Cortex of kidney (tissue), 1 donor: Measurements from ENCODE around the gene DNAJC7.
"Not testable (repeated sequence)": the region's sequence is repeated elsewhere in the genome, so short reads cannot be mapped to it uniquely, and the experiment has no call there.

Experiments used
- DNase-seq: peaks from one replicate; lab custom pipeline; 2025; lab: John Stamatoyannopoulos, UW

The DNAJC7 gene

DNA sequence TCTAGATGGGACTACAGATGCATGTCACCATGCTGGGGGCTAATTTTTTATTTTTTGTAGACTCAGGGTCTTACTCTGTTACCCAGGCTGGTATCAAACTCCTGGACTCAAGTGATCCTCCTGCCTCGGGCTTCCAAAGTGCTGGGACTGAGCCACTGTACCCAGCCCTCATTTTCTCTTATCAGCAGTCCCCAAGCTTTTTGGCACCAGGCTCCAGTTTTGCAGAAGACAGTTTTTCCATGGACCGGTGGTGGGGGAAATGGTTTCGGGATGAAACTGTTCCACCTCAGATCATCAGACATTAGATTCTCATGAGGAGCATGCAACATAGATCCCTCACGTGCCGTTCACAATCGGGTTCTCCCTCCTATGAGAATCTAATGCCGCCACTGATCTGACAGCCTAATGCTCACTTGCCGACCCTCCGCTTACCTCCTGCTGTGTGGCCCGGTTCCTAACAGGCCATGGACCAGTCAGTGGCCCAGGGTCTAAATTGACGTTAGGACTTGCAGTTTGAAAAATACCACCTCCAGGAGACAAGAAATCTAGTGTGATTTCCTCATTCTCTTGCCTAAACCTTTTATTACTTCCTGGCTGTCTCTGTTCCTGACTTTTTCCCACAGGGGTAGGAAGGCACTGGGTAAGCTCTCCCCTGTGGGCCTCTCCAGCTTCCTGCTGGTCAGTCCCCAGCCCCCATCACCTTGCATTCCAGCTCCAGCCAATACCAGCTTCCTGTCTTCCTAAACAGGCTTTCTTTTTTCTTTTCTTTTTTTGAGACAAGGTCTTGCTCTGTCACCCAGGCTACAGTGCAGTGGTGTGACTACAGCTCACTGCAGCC lies 60.0 kb downstream of the DNAJC7 start:
- DNase-seq: no peak

DNA sequence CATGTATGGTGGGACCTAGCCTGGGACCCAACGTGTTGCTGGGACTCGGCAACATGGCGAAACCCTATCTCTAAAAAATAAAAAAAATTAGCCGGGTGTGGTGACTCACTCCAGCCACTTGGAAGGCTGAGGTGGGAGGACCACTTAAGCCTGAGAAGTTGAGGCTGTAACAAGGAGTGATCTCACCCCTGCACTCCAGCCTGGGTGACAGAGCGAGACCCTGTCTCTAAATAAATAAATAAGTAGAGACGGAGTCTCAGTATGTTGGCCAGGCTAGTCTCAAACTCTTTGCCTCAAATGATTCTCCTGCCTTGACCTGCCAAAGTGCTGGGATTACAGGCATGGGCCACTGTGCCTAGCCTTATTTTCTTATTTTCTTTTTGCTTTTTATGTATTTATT lies 60.7 kb downstream of the DNAJC7 start:
- DNase-seq: no peak

DNA sequence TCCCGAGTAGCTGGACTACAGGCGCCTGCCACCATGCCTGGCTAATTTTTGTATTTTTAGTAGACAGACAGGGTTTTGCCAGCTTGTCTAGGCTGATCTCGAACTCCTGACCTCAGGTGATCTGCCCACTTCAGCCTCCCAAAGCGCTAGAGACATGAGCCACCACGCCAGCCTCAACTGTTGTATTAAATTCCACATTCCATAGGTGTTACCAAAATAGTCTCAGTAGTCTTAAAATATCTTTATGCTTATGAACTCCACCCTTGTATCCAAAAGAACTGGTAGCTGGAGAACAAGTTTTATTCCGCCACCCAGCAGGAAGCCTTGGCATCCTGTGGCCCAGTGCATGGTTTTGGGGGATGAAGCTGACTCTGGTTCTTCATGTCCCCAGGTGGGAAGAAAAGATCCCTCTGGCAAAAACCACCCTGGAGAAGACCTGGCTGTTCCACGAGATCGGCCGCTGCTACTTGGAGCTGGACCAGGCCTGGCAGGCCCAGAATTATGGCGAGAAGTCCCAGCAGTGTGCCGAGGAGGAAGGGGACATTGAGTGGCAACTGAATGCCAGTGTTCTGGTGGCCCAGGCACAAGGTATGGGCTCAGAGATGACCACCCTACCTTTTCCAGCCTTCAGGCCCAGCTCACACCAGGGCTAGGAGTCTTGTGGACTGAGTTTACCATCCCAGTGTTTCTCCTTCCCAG lies 68.3 kb downstream of the DNAJC7 start:
- no peak for DNase-seq

DNA sequence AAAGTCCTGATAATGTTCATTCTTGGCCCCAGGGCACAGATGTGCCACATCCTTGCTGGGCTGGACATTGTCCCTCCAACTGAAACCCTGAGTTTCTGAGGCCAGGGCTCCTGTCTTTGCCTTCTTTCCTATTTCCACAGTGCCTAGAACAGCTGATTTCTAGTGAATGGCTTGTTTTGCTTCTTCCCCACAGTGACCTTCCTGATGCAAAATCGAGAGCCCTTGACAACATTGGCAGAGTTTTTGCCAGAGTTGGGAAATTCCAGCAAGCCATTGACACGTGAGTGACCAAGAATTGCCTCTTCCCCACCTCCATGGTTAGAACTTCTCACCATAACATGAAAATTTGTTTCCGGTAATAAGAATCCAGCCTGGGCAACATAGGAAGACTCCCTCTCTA lies 72.3 kb downstream of the DNAJC7 start:
- no peak for DNase-seq

DNA sequence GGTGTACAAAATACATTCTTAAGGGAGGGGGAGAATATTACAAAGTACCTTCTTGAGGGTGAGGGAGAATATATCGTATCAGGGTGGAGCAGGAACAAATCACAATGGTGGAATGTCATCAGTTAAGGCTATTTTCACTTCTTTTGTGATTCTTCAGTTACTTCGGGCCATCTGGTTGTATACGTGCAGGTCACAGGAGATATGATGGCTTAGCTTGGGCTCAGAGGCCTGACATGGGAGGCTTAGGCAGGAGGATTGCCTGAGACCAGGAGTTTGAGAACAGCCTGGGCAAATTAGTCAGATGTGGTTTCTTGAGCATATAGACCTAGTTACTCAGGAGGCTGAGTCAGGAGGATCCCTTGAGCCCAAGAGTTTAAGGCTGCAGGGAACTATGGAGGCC lies 73.7 kb downstream of the DNAJC7 start:
- DNase-seq: no peak

DNA sequence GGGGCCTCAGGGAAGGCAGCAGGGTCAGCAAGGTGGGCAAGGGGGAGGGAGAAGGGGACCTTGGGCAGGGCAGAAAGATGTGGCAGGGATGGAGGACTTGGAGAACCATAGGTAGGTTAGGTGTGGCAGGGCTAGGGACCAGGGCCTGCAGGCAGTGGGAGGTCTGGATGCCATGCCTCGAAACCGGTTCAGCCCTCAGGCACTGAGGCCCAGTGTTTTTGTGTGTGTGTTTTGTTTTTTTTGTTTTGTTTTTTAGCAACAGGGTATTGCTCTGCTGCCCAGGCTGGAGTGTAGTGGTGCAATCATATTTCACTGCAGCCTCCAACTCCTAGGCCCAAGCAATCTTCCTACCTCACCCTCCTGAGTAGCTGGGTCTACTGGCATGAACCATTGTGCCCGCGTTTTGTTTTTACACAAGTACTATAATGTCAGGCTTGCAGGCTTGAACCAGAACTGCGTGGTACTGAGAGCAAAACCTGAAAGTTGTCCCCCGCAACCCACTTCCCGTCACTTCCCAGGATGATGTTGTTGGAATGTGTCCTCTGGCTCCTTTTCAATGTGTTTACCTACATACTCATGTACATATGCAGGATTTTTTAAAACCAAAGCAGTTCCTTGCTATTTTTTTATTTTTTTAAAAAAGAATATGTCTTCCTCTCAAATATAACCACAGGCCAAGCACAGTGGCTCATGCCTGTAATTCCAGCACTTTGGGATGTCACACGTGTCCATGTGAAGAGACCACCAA lies 74.4 kb downstream of the DNAJC7 start:
- DNase-seq: no peak

DNA sequence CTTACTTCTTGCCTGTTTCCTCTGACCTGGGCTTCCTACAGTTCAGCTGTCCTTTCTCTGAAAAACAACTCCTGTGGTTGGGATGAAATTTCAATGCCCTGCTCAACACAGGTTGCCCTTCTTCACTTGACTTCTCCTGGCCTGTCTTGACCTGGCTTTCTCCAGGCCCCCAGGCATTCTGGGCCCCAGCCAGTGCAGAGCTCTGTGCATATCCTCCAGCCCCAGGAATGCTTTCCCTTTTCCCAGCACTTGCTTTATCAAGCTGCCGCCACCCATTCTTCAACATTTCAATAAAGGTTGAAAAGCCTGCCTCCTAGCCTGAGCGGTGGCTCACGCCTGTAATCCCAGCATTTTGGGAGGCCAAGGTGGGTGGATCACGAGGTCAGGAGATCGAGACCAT lies 76.1 kb downstream of the DNAJC7 start:
- no peak for DNase-seq

DNA sequence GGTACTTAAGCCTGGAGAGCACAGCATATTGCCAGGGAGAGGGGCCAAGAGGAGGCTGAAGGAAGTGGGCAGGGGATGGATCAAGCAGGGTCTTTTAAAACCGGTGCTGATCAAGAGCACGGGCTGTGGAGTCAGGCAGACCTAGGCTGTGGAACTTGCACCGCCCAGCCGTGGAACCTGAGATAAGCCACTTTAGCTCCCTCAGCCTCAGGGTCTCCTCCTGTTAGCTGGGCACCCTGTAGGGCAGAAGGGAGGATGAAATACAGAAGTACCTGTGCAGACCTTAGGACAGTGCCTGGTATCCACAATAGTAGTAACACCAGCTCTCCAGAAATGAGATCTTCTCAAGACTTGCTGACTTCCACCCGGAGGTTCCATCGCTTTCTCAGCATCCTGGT lies 77.5 kb downstream of the DNAJC7 start:
- no peak for DNase-seq

DNA sequence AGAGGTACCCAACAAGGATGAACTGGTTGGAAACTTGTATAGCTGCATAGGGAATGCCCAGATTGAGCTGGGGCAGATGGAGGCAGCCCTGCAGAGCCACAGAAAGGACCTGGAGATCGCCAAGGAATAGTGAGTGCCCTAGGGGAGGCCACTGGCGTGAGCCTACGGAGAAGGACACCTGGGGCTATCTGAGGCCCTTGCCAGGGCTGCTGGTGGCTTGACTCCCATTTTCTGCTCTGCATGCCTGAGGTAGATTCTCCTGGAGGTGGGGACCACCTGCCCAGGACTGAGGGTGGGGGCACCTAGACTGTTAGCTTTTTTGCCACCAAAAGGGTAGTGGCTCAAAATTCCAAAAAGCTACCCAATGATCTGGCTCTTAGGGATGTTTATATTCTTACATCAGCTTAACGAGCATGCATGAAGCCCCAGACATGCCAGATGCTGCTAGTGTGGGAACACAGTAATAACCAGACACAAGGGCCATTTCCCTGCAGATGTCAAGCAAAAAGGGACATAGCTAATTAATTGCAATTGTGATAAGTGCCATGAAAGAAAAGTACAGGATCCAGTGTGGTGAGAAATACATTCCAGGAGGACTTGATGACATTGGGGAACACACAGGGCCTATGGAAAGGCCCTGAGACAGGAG lies 78.1 kb downstream of the DNAJC7 start:
- DNase-seq: no peak

DNA sequence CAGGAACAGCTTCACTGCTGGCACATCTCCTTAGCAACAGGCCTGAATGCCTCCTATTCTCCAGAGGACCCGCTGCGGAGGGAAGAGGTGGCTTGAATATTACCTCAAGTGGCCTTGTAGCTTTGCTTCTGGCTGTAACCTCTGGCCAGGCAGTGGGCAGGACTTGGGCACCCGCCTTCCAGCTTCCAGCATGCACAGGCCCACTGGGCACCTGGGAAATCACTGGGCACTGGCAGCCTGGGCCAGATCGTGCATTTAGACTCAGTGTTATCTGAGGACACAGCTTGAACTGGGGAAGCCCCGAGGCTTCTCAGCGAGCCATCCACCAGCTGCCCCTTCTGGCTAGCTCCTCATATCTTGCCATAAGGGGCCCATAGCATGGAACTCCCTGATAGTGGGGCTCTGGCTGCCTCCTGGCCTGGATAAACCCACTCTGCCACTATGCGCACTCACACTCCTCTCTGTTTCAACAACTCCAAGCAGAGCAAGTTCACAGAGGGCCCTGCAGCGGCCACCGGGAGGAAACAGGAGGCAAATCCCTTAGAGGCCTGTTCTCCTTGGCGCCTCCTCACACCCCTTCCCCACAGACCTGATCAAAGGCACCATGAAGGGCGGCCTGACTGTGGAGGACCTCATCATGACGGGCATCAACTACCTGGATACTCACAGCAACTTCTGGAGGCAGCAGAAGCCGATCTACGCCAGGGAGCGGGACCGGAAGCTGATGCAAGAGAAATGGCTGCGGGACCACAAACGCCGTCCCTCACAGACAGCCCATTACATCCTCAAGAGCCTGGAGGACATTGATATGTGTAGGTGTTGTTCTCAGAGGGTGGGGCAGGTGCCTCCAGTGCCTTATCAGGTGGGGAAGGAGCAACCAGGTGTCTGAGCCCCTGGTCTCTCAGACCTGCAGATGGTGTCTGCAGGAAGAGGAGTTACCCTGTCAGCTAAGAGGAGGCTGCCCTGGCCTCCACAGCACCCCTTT lies 79.0 kb downstream of the DNAJC7 start:
- DNase-seq: no peak

DNA sequence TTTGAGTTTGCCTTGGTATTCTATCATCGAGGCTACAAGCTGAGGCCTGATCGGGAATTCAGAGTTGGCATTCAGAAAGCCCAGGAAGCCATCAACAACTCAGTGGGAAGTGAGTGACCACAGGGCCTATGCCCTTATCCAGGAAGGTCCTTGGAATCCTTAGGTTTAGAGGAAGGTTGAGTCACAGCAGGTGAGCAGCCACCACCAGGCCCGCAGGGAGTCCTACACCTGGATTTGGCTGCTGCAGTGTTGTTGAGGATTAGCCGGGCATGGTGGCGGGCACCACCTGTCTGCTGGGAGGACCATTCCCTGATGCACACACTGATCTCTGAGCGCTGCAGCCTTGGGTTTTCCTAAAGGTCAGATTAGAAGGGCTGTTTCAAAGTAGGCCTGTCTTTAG lies 81.6 kb downstream of the DNAJC7 start:
- DNase-seq: no peak

DNA sequence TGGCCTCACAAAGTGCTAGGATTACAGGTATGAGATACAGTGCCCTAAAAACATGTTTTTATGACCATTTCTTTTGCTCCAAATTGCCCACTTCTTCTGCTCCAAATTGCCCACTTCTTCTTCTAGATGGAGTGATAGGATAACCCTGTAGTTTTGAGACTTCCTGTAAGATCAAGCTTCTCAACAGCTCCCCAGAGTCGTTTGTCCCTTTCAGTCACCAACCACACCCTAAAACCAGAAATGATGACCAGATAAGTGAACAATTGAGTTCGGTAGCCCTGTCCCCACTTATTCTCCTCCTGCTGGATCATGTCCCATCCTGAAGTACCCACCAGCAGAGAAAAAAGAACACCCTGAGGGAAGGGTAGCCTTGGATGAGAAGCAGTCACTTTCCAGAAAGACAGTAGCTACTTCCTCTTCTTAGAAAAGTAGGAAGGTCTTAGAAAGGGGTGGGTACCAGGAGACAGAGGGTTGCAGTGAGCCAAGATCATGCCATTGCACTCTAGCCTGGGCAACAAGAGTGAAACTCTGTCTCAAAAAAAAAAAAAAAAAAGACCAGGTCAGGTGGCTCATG lies 84.3 kb downstream of the DNAJC7 start:
- DNase-seq: no peak

DNA sequence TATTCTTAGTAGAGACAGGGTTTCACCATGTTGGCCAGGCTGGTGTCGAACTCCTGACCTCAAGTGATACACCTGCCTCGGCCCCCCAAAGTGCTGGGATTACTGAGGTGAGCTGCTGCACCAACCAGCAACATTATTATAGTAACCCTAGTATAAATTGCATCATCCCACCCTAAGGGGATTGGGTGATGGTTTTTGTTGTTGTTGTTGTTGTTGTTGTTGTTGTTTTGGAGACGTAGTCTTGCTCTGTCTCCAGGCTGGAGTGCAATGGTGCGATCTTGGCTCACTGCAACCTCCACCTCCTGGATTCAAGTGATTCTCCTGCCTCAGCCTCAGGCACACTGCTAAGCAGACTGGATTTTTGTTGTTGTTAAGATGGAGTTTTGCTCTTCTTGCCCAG lies 85.5 kb downstream of the DNAJC7 start:
- not testable (repeated sequence) for DNase-seq

DNA sequence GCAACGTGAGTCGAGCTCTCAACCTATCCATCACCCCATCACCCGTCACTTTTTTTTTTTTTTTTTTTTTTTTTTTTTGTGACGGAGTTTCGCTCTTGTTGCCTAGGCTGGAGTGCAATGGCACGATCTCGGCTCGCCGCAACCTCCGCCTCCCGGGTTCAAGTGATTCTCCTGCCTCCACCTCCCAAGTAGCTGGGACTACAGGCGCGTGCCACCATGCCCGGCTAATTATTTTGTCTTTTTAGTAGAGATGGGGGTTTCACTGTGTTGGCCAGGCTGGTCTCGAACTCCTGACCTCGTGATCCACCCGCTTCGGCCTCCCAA lies 86.4 kb downstream of the DNAJC7 start:
- DNase-seq: not testable (repeated sequence)

DNA sequence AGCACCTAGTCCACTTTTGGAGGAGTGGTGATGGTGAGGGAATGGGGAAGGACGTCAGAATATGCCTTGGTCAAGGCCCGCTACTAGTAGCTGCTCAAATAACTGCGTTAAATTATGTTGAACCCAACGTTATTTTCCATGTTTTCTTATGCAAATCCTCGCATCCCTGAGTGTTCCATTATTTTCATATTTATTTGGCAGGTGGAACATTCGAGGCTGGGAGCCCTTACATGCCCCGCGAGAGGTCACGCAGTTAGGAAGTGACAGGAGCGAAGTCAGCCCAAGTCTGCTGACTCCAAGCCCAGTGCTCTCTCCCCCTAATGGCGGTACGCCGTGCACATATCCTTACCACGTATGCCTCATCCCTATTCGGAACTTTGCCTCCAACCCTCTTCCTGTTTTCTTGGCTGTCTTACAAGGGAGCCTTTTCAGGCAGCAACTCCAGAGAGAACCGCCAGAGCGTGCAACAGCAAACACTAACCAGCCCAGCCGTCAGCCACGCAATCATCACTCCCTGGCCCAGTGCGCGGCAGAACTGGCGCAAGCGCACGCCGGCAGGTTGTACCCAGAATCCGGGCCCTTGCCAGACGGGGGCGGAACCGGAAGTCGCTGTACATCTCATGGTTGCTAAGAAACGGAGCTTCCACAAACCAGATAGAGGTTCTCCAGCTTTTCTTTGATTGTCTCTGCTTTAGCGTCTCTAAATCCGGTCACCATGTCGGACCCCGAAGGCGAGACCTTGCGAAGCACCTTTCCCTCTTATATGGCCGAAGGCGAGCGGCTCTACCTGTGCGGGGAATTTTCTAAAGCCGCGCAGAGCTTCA lies 87.0 kb downstream of the DNAJC7 start, which contains the start of gene ODAD4:
TSS of gene ODAD4 (plus strand) at position 609 of the 824 bp plus-strand sequence. CDS start at position 716, 107 bp downstream.
- DNase-seq: no peak

DNA sequence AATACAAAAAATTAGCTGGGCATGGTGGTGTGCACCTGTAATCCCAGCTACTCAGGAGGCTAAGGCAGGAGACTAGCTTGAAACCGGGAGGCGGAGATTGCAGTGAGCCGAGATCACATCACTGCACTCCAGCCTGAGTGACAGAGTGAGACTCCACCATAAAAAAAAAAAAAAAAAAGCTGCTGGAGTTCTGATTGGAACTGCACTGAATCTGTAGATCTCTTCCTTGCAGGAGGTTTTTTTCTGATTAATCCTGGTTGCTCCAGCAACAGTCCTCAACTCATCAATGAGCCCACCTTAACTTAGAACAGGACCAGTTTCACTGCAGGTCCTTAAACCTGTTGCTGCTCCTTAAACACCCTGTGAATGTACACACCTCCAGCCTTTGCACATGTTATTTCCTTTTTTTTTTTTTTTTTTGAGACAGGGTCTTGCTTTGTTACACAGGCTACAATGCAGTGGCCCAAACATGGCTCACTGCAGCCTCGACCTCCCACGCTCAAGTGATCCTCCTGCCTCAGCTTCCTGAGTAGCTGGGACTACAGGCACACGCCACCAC lies 88.5 kb downstream of the DNAJC7 start:
- DNase-seq: no peak
